ENCODE results near the gene LAMB1.
A peak's percentile ranks its signal among the peaks of the same experiment; 100 is the strongest.
"Not testable (repeated sequence)": the region's sequence is repeated elsewhere in the genome, so short reads cannot be mapped to it uniquely, and the experiment has no call there.

LAMB1 gene

GRCh38 chr7:108002726-108003598 is at the start of gene LAMB1:
LAMB1 (minus strand) TSS chr7:108003161; CDS start chr7:108002885, 276 bp downstream.
- no peaks in the 10 kb centered on the region for H3K9me3 Mint-ChIP-seq
- peak within 1 kb of the TSS; percentile 73 for H3K4me3 Mint-ChIP-seq
- no peak within 1 kb of the TSS for H3K27ac Mint-ChIP-seq
- H3K4me1 Mint-ChIP-seq (ENCODE audit: low read depth): peaks cover 19% of the 10 kb centered on the region
- H3K36me3 Mint-ChIP-seq (ENCODE audit: low read depth): no peaks in the 10 kb centered on the region
- peaks cover 85% of the 10 kb centered on the region for H3K27me3 Mint-ChIP-seq

DNA sequence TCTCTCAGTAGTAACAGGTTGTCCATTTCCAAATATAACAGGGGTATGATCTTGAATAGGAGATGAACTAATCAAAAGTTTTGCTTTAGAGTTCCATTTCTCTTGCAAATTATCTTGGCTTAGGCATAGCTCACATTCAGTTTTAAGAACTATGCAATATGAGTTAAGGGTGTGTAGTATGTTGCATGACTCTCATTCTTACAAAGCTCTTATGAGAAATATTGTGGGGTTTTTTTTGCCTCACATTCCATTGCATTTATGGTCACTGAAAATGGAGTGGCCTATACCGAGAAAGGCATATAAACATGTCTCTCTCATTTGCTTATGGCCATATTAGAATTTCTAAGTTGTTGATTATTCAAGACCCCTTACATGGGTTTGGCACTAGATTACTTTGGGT is 48.5 kb upstream of the LAMB1 start:
- H3K9me3 Mint-ChIP-seq: no peaks in the 10 kb centered on the region
- H3K4me3 Mint-ChIP-seq: no peak overlapping the region
- no peak overlapping the region for H3K27ac Mint-ChIP-seq
- no peaks in the 10 kb centered on the region for H3K36me3 Mint-ChIP-seq (ENCODE audit: low read depth)
- H3K27me3 Mint-ChIP-seq: peaks cover 10% of the 10 kb centered on the region
- peaks cover 4% of the 10 kb centered on the region for H3K4me1 Mint-ChIP-seq (ENCODE audit: low read depth)

- Mint-ChIP-seq H3K4me3 (no peak overlapping the region), H3K27me3 (no peaks in the 10 kb centered on the region), H3K9me3 (no peaks in the 10 kb centered on the region), H3K27ac (no peak overlapping the region), H3K36me3 (ENCODE audit: low read depth) (no peaks in the 10 kb centered on the region), H3K4me1 (ENCODE audit: low read depth) (peaks cover 4% of the 10 kb centered on the region)
Observed at GRCh38 chr7:108049962-108050361, 47.0 kb upstream of the LAMB1 start.

DNA sequence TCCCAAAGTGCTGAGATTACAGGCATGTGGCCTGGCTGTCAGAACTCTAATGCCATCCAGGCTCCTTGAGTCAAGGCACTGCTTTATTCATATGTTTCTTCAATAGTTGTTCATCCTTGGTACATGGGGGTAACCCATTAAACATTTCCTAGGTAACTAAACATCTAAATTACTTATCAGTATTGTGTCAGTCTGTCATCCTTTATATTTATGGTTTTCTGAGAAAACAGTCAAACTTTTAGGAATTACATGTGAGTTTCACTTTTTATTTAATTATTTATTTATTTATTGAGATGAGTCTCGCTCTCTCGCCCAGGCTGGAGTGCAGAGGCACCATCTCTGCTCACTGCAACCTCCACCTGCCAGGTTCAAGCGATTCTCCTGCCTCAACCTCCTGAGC is 45.5 kb upstream of the LAMB1 start:
- H3K27me3 Mint-ChIP-seq: no peaks in the 10 kb centered on the region
- H3K9me3 Mint-ChIP-seq: no peaks in the 10 kb centered on the region
- peaks cover 4% of the 10 kb centered on the region for H3K4me1 Mint-ChIP-seq (ENCODE audit: low read depth)
- no peak overlapping the region for H3K4me3 Mint-ChIP-seq
- no peak overlapping the region for H3K27ac Mint-ChIP-seq
- no peaks in the 10 kb centered on the region for H3K36me3 Mint-ChIP-seq (ENCODE audit: low read depth)

DNA sequence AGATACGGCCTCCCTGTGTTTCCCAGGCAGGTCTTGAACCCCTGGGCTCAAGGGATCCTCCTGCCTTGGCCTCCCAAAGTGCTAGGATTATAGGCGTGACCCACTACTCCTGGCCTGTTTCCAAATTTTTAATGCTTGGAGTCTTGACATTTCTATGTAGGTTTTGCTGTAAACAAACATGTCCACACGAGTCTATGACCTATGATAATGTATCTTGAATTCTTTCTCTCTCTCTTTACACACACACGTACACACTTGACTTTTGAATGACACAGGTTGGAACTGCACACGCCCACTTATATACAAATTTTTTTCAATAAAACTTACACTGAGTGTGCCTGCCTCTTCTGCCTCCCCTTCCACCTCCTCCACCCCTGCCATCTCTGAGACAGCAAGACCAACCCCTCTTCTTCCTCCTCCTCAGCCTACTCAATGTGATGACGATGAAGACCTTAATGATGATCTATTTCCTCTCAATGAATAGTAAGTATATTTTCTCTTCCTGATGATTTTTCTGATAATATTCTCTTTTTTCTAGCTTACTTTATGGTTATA is 44.1 kb upstream of the LAMB1 start:
- H3K27me3 Mint-ChIP-seq: no peaks in the 10 kb centered on the region
- H3K4me1 Mint-ChIP-seq (ENCODE audit: low read depth): peaks cover 4% of the 10 kb centered on the region
- no peak overlapping the region for H3K27ac Mint-ChIP-seq
- no peaks in the 10 kb centered on the region for H3K9me3 Mint-ChIP-seq
- H3K4me3 Mint-ChIP-seq: no peak overlapping the region
- no peaks in the 10 kb centered on the region for H3K36me3 Mint-ChIP-seq (ENCODE audit: low read depth)

- Mint-ChIP-seq H3K9me3 (no peaks in the 10 kb centered on the region), H3K4me3 (no peak overlapping the region), H3K4me1 (ENCODE audit: low read depth) (peaks cover 4% of the 10 kb centered on the region), H3K27ac (no peak overlapping the region), H3K27me3 (peaks cover 9% of the 10 kb centered on the region), H3K36me3 (ENCODE audit: low read depth) (no peaks in the 10 kb centered on the region)
Observed at GRCh38 chr7:108045669-108046068, 42.7 kb upstream of the LAMB1 start.

DNA sequence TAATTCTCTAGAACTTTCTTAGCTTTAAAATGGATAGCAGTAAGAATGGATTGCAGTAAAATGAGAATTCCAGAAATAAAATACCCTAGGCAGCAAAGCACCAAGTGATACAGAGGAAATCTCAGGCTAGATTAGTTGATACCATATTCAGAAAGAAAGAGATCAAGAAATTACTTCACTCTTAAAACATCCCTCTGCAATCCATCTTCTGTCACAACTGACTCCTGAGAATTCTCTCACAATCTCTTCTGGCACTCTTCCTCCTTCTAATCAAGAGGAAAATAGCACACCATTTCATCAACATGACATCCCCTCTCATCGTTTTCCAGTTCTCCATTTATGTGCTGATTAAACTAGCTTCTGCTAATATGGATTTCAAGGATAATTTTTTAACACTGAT is 42.2 kb upstream of the LAMB1 start:
- H3K4me1 Mint-ChIP-seq (ENCODE audit: low read depth): peaks cover 4% of the 10 kb centered on the region
- peaks cover 12% of the 10 kb centered on the region for H3K27me3 Mint-ChIP-seq
- no peak overlapping the region for H3K4me3 Mint-ChIP-seq
- H3K27ac Mint-ChIP-seq: no peak overlapping the region
- no peaks in the 10 kb centered on the region for H3K36me3 Mint-ChIP-seq (ENCODE audit: low read depth)
- H3K9me3 Mint-ChIP-seq: no peaks in the 10 kb centered on the region

GRCh38 chr7:108044345-108044744 is 41.4 kb upstream of the LAMB1 start:
- H3K4me1 Mint-ChIP-seq (ENCODE audit: low read depth): peaks cover 4% of the 10 kb centered on the region
- H3K4me3 Mint-ChIP-seq: no peak overlapping the region
- no peaks in the 10 kb centered on the region for H3K36me3 Mint-ChIP-seq (ENCODE audit: low read depth)
- peaks cover 17% of the 10 kb centered on the region for H3K27me3 Mint-ChIP-seq
- H3K27ac Mint-ChIP-seq: no peak overlapping the region
- no peaks in the 10 kb centered on the region for H3K9me3 Mint-ChIP-seq

GRCh38 chr7:108038986-108039385 is 36.0 kb upstream of the LAMB1 start:
- no peak overlapping the region for H3K27ac Mint-ChIP-seq
- H3K4me1 Mint-ChIP-seq (ENCODE audit: low read depth): no peaks in the 10 kb centered on the region
- H3K36me3 Mint-ChIP-seq (ENCODE audit: low read depth): no peaks in the 10 kb centered on the region
- H3K4me3 Mint-ChIP-seq: no peak overlapping the region
- H3K9me3 Mint-ChIP-seq: no peaks in the 10 kb centered on the region
- H3K27me3 Mint-ChIP-seq: peaks cover 17% of the 10 kb centered on the region

DNA sequence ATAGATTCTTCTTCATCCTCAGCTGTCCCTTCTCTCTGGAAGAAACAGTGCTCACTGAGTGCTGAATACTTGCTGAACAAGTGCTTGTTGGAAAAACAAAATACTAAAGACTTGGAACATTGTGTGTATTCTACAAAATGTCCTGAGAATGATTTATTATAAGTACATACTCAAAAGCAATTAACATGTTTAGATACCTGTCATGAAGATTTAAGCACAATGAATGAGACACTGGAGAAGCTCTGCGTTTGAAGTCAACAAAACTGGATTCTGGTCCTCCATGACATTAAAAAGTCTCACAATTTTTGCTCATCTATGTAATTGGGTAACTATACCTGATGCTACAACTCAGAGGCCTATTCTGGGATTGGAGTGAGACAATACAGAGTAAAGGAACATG is 34.8 kb upstream of the LAMB1 start:
- no peak overlapping the region for H3K27ac Mint-ChIP-seq
- peaks cover 17% of the 10 kb centered on the region for H3K27me3 Mint-ChIP-seq
- no peaks in the 10 kb centered on the region for H3K4me1 Mint-ChIP-seq (ENCODE audit: low read depth)
- no peaks in the 10 kb centered on the region for H3K9me3 Mint-ChIP-seq
- H3K36me3 Mint-ChIP-seq (ENCODE audit: low read depth): no peaks in the 10 kb centered on the region
- H3K4me3 Mint-ChIP-seq: no peak overlapping the region

- no peaks in the 10 kb centered on the region for H3K4me1 Mint-ChIP-seq (ENCODE audit: low read depth)
- no peaks in the 10 kb centered on the region for H3K36me3 Mint-ChIP-seq (ENCODE audit: low read depth)
- no peak overlapping the region for H3K4me3 Mint-ChIP-seq
- no peaks in the 10 kb centered on the region for H3K9me3 Mint-ChIP-seq
- no peak overlapping the region for H3K27ac Mint-ChIP-seq
- H3K27me3 Mint-ChIP-seq: peaks cover 17% of the 10 kb centered on the region
Observed at GRCh38 chr7:108037140-108037539, 34.2 kb upstream of the LAMB1 start.

DNA sequence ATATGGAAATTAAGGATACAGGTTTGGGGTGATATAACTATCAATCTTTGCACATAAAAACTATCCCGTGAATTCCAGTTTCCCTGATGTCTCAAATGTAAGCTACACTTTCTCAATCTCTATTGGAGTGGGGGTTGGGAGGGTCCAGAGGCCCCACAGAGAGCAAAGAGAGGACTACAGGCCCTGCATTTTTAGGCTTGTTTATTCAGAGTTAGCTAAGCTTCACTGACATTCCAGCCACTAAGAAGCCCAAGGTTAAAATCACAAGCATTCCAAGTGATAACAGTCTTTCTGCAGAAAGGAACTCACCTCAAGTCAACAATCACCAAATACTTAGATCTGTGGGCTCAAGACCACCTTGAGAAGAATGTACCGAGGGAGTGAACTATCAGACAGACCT is 31.6 kb upstream of the LAMB1 start:
- Mint-ChIP-seq H3K27me3 (no peaks in the 10 kb centered on the region), H3K4me3 (no peak overlapping the region), H3K36me3 (ENCODE audit: low read depth) (no peaks in the 10 kb centered on the region), H3K27ac (no peak overlapping the region), H3K9me3 (no peaks in the 10 kb centered on the region), H3K4me1 (ENCODE audit: low read depth) (no peaks in the 10 kb centered on the region)

DNA sequence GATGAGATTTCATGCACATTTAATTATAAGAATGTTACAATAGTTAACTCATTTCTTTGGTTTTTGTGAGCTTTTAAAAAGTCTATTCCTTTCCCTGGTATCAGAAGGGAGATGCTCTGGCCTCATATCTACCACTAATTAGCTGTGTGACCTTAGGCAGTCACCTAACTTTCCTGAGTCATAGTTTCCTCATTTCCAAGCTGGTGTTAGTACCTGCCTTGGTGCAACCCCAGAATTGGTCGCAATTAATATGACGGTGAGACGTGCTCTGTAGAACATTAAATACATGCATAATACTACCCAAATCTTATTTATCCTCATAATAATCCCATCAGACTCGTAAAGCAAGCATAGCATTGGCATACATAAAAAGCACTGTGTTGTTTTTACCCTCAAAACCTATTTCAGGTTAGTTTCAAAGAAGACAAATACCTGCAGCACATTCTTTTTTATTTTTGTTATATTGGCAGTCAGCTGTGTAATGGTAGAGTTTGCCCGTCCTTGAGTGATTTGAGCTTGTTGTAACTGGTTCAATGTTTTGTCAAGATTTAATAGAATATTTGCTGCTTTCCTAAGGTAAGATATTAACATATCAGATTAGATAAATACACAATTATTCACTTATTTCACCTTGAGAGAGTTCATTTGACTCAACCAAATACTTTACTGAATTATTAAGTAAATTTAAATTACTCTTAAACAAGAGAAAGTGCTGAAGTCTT is 31.0 kb upstream of the LAMB1 start:
- Mint-ChIP-seq H3K27ac (no peak overlapping the region), H3K4me3 (no peak overlapping the region), H3K9me3 (no peaks in the 10 kb centered on the region), H3K27me3 (peaks cover 3% of the 10 kb centered on the region), H3K4me1 (ENCODE audit: low read depth) (no peaks in the 10 kb centered on the region), H3K36me3 (ENCODE audit: low read depth) (no peaks in the 10 kb centered on the region)

- H3K9me3 Mint-ChIP-seq; H3K4me3 Mint-ChIP-seq; H3K36me3 Mint-ChIP-seq (ENCODE audit: low read depth); H3K4me1 Mint-ChIP-seq (ENCODE audit: low read depth); H3K27me3 Mint-ChIP-seq; H3K27ac Mint-ChIP-seq: not testable (repeated sequence)
Observed at GRCh38 chr7:108033309-108033708, 30.3 kb upstream of the LAMB1 start.

GRCh38 chr7:108030516-108030915 is 27.6 kb upstream of the LAMB1 start:
- Mint-ChIP-seq H3K27me3 (peaks cover 3% of the 10 kb centered on the region), H3K9me3 (no peaks in the 10 kb centered on the region), H3K27ac (no peak overlapping the region), H3K4me1 (ENCODE audit: low read depth) (no peaks in the 10 kb centered on the region), H3K36me3 (ENCODE audit: low read depth) (no peaks in the 10 kb centered on the region), H3K4me3 (no peak overlapping the region)
